ENCODE data around the gene PPP1R15B.
"Not testable (repeated sequence)": the region's sequence is repeated elsewhere in the genome, so short reads cannot be mapped to it uniquely, and the experiment has no call there.

- not testable (repeated sequence) for TF ChIP-seq CTCF (IDR thresholded peaks at IDR 0.05; ENCODE audit: poor library complexity); EZH2phosphoT487 (IDR thresholded peaks at IDR 0.05; ENCODE audit: low read depth, severe bottlenecking, unreplicated experiment); EZH2 (IDR thresholded peaks at IDR 0.05; ENCODE audit: borderline replicate concordance)
Measured at GRCh38 chr1:204422061-204422705, 10.6 kb upstream of the PPP1R15B start.
